ENCODE data around the gene SLC51B.
"Not testable (repeated sequence)": the region's sequence is repeated elsewhere in the genome, so short reads cannot be mapped to it uniquely, and the experiment has no call there.

Gene SLC51B

GRCh38 chr15:65044724-65045481 lies at the start of gene SLC51B:
Gene SLC51B (plus strand): TSS chr15:65045387. CDS start chr15:65050005, 4,618 bp downstream.
- DNase-seq: no peak

- no peak for DNase-seq
These were observed 48.1 kb upstream of the SLC51B start for GRCh38 chr15:64997066-64997465.

- no peak for DNase-seq
These were observed 47.3 kb upstream of the SLC51B start for GRCh38 chr15:64997745-64998375.

- DNase-seq: no peak
These were observed 40.2 kb upstream of the SLC51B start for GRCh38 chr15:65004993-65005392.

DNA sequence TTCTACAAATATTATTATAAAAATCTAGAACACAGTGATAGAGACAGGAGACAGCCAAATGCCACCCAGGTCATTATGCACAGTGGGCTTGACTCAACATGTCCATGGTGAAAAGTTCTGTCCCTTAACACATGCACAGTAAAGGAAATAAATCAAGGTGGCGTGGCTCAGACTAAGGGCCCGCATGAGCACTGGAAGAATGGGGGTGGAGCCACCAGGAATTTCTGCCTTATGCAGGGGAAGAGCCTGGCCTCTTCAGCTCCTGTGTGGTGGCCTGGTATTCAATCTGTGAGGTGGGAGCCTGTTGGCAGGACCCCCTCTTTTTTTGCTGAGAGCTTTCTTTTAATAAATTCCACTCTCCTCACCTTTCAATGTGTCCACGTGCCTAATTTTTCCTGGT lies 38.3 kb upstream of the SLC51B start:
- DNase-seq: no peak

DNA sequence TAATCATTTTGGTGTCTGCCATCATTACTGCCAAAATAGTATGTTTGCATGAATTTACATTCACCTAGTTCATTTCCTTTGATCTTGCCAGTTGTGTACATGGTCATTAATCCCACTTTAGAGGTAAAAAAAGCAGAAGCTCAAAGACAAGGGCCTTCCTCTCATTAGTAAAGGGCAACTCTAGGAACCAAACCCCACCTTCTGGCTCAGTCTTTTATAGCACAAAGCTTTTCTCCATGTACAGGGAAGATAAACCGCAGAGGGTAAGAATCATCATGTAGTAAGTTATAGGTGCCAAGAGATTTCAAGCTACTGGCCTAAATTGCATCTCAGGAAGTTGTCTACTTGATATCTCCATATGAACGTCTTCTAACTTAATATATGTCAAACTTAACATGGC lies 36.2 kb upstream of the SLC51B start:
- DNase-seq: no peak

DNA sequence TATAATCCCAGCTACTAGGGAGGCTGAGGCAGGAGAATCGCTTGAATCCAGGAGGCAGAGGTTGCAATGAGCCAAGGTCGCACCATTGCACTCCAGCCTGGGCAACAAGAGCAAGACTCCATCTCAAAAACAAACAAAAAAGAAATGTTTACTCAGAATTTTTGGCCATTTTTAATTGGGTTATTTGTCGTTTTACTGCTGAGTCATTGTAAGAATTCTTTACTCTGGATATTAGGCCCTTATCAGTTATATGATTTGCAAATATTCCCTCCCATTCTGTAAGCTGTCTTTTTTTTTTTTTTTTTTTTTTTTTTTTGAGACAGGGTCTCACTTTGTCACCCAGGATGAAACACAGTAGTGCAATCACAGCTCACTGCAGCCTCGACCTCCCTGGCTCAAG lies 34.0 kb upstream of the SLC51B start:
- DNase-seq: not testable (repeated sequence)

DNA sequence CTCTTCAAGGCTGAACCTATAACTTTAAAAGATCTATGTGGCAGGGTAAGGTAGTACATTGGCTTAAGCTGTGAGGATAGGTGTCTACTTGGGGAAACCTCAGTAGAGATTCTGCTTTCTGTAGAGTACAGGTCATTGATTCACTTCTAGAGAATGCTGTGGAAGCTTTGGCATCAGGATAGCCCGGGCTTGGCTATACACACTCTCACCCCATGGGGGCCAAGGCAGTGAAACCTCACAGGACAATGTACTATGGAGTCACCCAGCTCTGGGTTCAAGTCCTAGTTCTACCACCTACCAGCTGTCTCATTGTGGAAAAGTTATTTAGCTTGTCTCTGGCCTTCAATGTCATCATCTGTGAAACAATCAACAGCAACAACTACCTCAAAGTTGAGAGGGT lies 24.8 kb upstream of the SLC51B start:
- DNase-seq: no peak

DNA sequence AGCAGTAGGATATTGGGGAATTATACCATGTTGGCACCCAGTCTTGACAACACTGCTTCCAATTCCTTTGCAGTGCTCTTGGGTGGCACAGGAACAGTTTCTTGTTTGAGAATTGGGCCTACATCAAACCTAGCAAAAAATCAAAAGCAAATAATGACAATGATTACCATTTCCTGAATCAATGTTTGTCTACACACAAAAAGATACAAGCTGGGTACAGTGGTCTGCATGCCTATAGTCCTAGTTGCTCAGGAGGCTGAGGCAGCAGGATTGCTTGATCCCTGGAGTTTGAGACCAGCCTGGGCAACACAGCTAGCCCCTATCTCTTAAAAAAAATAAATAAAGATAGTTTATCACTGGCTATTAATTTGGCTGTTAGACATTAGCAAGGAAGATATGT lies 23.7 kb upstream of the SLC51B start:
- no peak for DNase-seq

- no peak for DNase-seq
These were observed 18.4 kb upstream of the SLC51B start for GRCh38 chr15:65026756-65027155.

GRCh38 chr15:65027593-65027992 lies 17.6 kb upstream of the SLC51B start:
- DNase-seq: no peak

GRCh38 chr15:65028338-65028737 lies 16.8 kb upstream of the SLC51B start:
- no peak for DNase-seq

DNA sequence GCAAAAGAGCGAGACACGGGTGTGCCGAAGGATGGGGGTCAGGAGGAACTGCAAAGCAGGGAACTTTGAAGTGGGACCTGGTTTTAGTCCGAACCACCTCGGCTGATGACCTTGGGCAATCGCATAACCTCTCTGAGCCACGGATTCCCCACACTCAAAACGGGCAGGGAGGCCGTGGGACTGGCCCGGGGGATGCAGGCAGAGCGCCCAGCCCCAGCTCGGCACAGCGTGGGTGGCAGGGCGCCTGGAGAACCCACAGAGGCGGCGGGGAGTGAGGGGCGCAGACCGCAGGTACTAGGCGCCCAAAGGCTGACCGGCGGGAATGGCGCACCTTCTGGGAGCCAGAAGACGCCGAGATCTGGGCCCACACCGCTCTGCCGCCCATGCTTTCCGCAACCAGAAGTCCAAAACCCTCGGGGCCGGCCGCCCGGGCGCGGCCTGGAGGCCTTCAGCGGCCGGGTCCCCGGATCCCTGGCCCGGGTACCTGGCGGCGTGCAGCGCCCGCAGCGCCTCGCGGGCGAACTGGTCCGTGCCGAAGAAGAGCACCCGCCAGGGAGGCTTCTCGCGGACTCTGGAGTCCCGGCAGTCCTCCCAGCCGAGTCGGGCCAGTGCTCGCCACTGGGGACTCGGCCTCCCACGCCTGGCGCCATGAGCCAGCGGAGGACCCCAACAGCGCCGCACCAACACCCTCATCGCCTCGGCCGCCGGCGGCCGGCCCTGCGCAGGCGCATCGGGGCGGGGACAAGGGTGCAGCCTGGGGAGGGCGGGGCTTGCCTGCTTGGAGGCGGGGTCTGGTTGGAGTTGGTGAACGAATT lies 16.1 kb upstream of the SLC51B start, which contains the start of gene MTFMT:
MTFMT (minus strand) TSS at position 719 of the 815 bp plus-strand sequence; CDS start at position 693, 26 bp downstream.
- DNase-seq: peak; percentile 81

DNA sequence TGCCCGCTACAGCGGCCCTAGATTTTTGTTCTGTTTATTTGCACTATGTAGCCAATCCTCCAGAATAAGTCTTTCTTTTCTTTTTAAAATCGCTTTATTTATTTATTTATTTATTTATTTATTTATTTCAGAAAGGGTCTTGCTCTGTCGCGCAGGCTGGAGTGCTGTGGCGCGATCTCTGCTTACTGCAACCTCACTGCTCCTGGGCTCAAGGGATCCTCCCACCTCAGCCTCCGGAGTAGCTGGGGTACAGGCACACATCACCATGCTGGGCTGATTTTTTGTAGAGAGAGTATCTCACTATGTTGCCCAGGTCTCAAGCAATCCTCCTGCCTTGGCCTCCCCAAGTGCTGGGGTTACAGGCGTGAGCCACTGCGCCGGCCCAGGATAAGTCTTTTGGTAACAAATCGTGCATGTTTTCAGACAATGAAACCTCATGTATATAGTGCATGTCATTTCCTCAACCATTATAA lies 15.4 kb upstream of the SLC51B start:
- no peak for DNase-seq

DNA sequence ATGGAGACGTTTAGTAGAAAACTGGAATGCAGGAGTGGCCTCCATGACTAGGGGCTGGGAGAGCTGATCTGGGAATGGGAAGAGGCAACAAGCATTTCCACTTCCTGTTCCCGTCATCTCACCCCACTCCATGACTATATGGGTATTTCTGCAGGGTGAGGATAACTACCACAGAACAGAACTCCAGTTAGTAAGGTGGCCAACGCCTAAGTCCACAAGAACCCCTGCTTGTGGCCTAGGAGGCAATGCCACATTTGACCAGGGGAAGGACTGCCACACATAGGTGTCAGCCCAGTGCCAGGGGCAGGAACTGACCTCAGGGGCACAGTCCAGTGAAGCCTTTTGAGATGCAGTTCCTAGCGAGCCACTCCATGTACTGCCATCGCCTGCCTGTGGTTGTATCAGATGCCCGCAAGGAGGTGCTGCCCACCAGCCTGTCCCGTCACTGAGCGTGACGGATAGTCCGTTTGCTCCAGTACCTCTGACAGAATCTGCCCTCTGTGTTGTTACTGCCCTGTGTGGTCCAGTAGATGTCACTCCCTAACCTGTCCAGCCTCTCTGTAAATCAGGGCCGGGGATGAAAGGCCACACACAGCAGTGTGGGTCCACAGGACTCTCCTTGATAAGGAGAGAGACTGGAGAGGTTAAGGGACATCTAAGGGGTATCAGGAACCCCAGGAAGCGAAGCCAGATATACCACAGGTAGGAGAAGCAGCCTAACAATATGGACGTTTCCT lies 12.2 kb upstream of the SLC51B start:
- peak; percentile 5 for DNase-seq

DNA sequence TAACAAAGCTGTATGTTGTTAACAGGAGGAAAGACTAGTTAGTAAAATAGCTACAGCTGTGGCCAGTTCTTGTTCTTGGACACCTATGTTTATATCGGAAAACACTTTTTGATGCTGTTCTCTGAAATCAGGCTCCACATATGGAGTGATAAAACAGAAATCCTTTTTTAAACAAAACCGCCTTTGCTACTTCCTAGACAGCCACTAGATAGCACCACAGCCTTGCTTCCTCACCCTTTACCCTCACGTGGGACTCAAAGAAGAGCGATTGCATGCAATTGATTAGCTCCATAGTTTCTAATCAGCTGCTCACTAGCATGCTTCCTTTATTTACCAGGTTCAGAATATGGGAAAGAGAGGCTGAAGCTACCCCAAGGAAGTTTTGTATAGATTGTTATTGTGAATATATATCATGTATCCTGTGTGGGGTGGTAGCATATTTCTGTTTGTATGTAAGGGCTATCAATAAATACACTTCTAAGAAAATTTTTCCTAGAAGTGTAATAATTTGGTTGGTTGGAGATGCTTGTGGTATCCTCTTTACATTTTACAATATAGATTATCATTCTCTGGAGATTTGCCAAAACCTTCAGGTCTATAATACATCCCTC lies 11.4 kb upstream of the SLC51B start:
- DNase-seq: peak; percentile 29

DNA sequence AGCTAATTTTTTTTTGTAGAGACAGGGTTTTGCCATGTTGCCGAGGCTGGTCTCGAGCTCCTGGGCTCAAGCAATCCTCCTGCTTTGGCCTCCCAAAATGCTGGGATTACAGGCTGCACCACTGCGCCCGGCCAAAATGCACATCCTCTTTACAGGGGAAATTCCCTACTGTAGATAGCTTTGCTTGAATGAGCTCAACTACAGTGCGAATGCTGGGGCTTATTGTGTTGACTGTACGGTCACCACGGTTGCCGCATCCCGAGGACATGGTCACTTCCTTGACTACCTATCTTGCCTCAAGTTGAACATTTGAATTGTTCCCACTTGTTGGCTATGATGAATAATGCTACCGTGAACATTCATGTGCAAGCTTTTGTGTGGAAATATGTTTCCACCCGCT lies 10.5 kb upstream of the SLC51B start:
- DNase-seq: no peak

GRCh38 chr15:65037309-65037708 lies 7.9 kb upstream of the SLC51B start:
- no peak for DNase-seq

DNA sequence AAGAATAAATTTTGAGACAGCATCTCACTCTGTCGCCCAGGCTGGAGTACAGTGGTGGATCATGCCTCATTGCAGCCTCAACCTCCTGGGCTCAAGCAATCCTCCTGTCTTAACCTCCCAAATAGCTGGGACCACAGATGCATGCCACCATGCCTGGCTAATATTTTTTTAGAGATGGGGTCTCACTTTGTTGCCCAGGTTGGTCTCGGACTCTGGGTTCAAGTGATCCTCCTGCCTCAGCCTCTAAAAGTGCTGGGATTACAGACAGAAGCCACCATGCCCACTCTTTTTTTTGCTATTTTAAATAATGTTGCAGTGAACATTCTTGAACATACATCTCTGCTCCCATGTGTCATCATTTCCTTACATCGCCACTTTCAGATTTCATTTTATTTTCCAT lies 6.8 kb upstream of the SLC51B start:
- no peak for DNase-seq

GRCh38 chr15:65038836-65039235 lies 6.4 kb upstream of the SLC51B start:
- DNase-seq: no peak

- no peak for DNase-seq
These were observed 4.7 kb upstream of the SLC51B start for GRCh38 chr15:65040461-65040860.

DNA sequence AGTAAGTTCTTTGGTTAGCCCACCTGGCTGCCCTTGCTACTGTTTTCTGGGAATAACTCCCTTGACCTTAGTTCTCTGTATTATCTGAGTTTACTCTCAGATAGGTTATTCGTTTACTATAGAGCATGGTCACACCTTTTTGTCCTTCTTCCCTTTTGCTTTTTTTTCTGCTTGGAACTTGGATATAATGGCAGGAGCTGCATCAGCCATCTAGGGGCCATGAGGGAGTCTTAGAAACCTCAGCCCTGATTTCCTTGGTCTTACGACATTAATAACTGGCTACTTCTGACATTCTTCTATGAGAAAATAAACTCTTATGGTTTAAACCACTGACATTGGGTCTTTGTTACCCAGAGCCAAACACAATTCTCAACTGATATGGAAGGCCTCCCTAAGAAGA lies 3.4 kb upstream of the SLC51B start:
- DNase-seq: no peak
